ENCODE results near the gene LAMB3. TPM values are rescaled to one million over a fixed set of nuclear protein-coding genes. Genes with fewer than 3 reads are reported as not detected.

Gene LAMB3
- total RNA-seq, 4 donors from 2014 or later: 70.0 to 181 (median 123) TPM

DNA sequence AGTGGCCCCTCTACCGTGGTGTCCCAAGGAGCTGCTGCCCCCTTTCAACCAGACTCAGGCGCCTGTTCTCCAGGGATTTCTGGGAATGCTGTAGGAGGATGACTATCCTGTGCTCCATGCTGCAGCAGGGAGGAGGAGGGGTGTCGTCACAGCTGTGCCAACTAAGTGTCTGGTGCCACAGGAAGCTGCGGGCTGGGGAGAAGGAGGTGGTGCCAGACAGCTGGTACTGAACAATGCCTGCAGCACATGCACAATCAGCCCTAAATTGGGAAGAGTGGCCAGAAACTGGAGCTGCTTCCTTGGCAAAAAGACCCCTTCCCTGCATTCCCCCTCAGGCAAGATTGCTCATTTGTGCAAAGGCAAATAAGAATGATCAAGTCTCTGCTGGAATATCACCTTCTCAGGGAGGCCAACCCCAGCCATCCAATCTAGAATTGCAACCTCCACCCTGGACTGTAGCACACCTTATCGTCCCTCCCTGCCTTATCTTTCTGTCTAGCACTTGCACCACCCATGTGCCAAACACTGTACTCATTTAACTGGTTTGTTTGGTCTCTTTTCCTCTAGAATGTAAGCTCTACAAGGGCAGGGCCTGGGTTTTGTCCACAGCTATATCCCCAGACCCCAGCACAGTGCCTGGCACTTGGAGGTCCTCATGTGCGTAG lies 33.3 kb downstream of the LAMB3 start:
- DNase-seq (ENCODE audit: low spot score in 2 of 2): no peak
- TF ChIP-seq, protein P1, sequence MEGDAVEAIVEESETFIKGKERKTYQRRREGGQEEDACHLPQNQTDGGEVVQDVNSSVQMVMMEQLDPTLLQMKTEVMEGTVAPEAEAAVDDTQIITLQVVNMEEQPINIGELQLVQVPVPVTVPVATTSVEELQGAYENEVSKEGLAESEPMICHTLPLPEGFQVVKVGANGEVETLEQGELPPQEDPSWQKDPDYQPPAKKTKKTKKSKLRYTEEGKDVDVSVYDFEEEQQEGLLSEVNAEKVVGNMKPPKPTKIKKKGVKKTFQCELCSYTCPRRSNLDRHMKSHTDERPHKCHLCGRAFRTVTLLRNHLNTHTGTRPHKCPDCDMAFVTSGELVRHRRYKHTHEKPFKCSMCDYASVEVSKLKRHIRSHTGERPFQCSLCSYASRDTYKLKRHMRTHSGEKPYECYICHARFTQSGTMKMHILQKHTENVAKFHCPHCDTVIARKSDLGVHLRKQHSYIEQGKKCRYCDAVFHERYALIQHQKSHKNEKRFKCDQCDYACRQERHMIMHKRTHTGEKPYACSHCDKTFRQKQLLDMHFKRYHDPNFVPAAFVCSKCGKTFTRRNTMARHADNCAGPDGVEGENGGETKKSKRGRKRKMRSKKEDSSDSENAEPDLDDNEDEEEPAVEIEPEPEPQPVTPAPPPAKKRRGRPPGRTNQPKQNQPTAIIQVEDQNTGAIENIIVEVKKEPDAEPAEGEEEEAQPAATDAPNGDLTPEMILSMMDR (IDR thresholded peaks at IDR 0.05): no peak
- no peak for TF ChIP-seq POLR2A (IDR thresholded peaks at IDR 0.05)
- WGBS, 2 donors: 65 to 68% methylated on average over 5 to 6 of the region's 6 CpGs
- intact Hi-C loops (cut with DNase I; ENCODE audit: low total_unique reads): no loop called here
- H3K4me3 ChIP-seq (ENCODE audit: low read depth, poor library complexity, severe bottlenecking): no peak overlapping the region

DNA sequence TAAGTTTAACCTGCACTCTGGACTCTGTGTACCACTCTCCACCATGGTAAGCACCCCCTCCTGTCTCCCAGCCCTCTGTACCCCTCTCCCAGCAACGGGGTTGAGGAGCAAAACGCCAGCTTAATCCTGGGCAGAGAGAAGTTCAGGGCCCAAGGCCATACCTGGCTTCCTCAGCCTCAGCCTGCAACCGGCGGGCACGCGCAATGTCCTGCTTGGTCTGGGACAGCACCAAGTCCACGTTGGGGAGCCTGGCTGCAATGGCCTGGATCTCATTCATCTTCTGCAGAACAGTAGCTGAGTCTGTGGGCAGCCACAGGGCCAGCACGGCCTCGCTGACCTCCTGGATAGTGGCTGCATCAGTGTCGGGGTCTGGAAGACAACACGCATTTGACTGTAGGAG lies 33.9 kb downstream of the LAMB3 start:
- no peak overlapping the region for H3K4me3 ChIP-seq (ENCODE audit: low read depth, poor library complexity, severe bottlenecking)
- WGBS, 2 donors: 92 to 93% methylated on average over 7 to 11 of the region's 11 CpGs
- TF ChIP-seq POLR2A (IDR thresholded peaks at IDR 0.05): no peak
- TF ChIP-seq, protein P1 (IDR thresholded peaks at IDR 0.05): no peak
- DNase-seq (ENCODE audit: low spot score in 2 of 2): no peak
- intact Hi-C loops (cut with DNase I; ENCODE audit: low total_unique reads): no loop called here

DNA sequence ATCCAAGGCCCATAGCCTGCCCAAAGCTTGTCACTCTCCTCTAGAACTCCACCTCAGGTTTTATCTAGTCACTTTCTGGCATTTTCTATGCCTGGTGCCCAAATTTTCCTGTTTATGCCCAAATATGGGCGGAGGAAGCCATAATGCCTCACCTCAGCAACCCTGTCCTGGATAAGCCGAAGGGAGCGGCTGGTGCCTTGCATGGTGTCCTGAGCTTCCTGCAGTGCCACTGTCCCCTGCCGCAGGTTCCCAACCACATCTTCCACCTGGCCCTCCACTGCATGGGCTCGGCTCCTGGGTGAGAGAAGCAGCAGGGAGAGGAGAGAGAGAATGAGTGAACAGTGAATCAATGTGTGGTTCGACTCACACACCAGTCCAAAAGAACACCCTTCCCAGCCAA lies 34.5 kb downstream of the LAMB3 start:
- intact Hi-C loops (cut with DNase I; ENCODE audit: low total_unique reads): no loop called here

DNA sequence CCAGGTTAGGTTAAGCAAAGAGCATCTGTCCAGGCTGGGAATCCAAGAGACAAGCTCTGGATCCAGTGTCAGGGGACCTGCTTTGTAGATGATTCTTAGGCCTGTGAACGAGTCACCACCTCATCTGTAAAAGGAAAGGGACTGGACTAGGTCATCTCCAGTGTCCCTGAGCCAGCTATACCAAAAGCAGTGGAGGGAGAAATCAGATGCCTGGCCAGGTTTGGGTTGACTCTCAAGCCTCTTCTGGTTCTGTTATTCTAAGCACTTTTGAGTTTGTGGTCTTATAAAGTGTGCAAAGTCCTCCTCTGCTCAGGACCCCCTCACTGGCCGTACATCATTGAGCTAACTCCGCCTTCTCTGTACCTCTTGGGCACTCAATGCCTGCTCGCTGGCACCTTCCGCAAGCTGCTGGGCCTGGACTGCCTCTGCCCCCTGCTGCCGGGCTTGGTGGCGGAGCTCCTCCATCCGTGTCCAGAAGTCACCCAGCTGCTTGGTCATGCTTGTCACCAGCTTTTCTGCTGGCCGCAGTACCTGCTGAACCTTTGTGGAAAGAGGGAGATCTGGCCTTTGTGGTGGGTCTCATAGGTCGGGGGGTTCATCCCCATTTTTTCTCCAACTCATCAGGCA lies 35.1 kb downstream of the LAMB3 start:
- TF ChIP-seq POLR2A (IDR thresholded peaks at IDR 0.05): no peak
- TF ChIP-seq, protein P1 (IDR thresholded peaks at IDR 0.05): no peak
- DNase-seq (ENCODE audit: low spot score in 2 of 2): peak in 1 of 2 donors; percentile 56
- intact Hi-C loops (cut with DNase I; ENCODE audit: low total_unique reads): no loop called here
- 96% methylated on average over 10 of the region's 10 CpGs for WGBS, 2 donors
- no peak overlapping the region for H3K4me3 ChIP-seq (ENCODE audit: low read depth, poor library complexity, severe bottlenecking)

More for the DNA sequence above, 34.5 kb downstream of the LAMB3 start:
- DNase-seq (ENCODE audit: low spot score in 2 of 2): peak in 1 of 2 donors; percentile 37
- 93 to 97% methylated on average over 6 of the region's 6 CpGs for WGBS, 2 donors
- H3K4me3 ChIP-seq (ENCODE audit: low read depth, poor library complexity, severe bottlenecking): no peak overlapping the region
- no peak for TF ChIP-seq POLR2A (IDR thresholded peaks at IDR 0.05)
- TF ChIP-seq, protein P1 (IDR thresholded peaks at IDR 0.05): no peak

DNA sequence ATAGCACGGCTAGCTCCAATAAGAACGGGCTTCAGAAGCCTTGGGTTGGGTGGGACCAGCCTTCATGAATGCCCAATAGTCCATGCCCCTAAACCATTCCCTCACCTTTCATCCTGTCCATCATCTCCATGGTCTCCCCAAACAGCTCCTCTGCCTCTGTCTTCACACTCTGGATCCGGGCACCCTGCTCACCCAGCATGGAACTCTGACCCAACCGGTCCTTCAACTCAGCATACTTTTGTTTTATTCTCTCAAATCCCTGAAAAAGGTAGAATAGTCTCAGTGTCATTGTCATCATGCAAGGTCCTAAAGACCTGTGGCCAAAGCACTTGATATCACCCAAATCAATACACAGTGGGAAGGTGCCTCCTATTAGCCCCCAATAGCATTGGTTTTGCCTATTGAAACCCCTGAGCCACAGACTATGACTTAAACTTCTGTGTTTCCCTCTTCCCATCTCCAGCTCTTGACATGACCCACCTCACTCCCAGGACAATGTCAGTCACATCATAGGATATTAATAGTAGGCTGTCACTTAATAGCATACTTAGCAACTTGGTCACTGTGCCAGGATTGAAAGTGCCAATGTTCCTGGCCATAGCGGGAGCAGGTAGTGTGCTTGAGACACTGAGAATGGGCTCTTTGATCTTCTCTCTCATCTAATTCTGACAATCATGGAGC lies 35.7 kb downstream of the LAMB3 start:
- DNase-seq (ENCODE audit: low spot score in 2 of 2): no peak
- TF ChIP-seq POLR2A (IDR thresholded peaks at IDR 0.05): no peak
- TF ChIP-seq, protein P1 (IDR thresholded peaks at IDR 0.05): no peak
- intact Hi-C loops (cut with DNase I; ENCODE audit: low total_unique reads): no loop called here
- no peak overlapping the region for H3K4me3 ChIP-seq (ENCODE audit: low read depth, poor library complexity, severe bottlenecking)
- 90 to 94% methylated on average over 5 of the region's 5 CpGs for WGBS, 2 donors

All from lower leg skin (tissue), 4 donors.